Measurements from ENCODE around the gene KIR3DL2.
"Not testable (repeated sequence)": the region's sequence is repeated elsewhere in the genome, so short reads cannot be mapped to it uniquely, and the experiment has no call there.

The KIR3DL2 gene

DNA sequence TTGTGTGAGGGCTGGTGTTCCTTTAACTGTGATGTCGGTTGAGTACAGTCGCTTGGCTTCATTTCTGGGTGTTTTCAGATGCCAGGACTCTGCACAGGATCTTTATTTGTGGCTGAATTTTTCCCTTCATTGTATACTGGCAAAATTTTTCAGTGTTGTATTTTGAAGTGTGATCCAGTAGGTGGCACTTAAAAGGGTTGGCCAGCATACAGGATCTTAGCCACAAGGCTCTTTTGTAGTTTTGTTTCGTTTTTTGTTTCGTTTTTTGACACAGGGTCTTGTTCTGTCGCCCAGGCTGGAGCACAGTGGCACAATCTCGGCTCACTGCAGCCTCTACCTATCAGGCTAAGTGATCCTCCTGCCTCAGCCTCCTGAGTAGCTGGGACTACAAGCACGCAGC, 32.5 kb downstream of the KIR3DL2 start:
- H3K4me1 ChIP-seq (ENCODE audit: insufficient read depth, low read length): no peaks in the 10 kb centered on the region
- no peaks in the 10 kb centered on the region for H3K9me3 ChIP-seq (ENCODE audit: low read length)
- no peak overlapping the region for H2AFZ ChIP-seq (ENCODE audit: low read depth, low read length)
- no peak overlapping the region for H3K4me3 ChIP-seq (ENCODE audit: low read length)
- peaks cover 4% of the 10 kb centered on the region for H3K27me3 ChIP-seq (ENCODE audit: insufficient read depth, low read length)
- H3K36me3 ChIP-seq (ENCODE audit: insufficient read depth, low read length): no peaks in the 10 kb centered on the region

DNA sequence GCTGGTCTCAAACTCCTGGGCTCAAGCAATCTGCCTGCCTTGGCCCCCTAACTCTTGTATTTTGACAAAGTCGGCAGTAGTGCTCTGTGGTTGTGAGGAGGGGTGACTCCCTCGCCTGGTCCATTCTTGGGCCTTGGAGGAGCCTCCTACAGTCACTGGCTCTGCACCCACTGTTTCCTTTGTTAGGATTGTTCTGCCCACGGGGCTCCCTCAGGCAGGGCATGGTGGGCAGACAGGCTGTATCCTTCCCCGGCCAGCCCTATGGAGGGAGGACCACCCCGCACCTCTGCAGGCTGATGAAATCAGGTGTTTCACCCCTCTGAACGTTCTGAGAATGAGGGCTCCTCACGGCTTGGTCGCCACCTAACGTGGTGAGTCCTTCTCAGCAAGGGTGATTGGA, 33.0 kb downstream of the KIR3DL2 start:
- Histone ChIP-seq H3K36me3 (ENCODE audit: insufficient read depth, low read length) (no peaks in the 10 kb centered on the region), H3K9me3 (ENCODE audit: low read length) (no peaks in the 10 kb centered on the region), H2AFZ (ENCODE audit: low read depth, low read length) (no peak overlapping the region), H3K4me1 (ENCODE audit: insufficient read depth, low read length) (no peaks in the 10 kb centered on the region), H3K4me3 (ENCODE audit: low read length) (no peak overlapping the region), H3K27me3 (ENCODE audit: insufficient read depth, low read length) (peaks cover 4% of the 10 kb centered on the region)

DNA sequence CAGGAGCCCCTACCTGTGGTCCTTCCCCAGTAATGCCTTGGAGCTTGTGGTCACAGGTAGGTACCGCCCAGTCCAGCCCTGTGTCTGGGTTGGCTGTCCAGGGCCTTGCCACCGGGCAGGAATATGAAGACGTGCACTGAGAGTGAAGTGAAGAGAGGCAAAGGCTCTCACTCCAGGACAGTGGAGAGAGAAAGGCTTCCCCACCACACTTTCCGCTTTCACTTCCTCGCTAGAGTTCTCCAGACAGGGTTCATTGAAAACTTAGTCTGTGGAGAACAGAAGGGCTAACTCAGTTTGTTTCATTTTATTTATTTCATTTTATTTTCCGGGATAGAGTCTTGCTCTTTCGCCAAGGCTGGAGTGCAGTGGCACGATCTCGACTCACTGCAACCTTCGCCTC, 38.0 kb downstream of the KIR3DL2 start:
- Histone ChIP-seq H3K4me1 (ENCODE audit: insufficient read depth, low read length) (no peaks in the 10 kb centered on the region), H2AFZ (ENCODE audit: low read depth, low read length) (no peak overlapping the region), H3K9me3 (ENCODE audit: low read length) (no peaks in the 10 kb centered on the region), H3K36me3 (ENCODE audit: insufficient read depth, low read length) (no peaks in the 10 kb centered on the region), H3K4me3 (ENCODE audit: low read length) (no peak overlapping the region), H3K27me3 (ENCODE audit: insufficient read depth, low read length) (no peaks in the 10 kb centered on the region)

DNA sequence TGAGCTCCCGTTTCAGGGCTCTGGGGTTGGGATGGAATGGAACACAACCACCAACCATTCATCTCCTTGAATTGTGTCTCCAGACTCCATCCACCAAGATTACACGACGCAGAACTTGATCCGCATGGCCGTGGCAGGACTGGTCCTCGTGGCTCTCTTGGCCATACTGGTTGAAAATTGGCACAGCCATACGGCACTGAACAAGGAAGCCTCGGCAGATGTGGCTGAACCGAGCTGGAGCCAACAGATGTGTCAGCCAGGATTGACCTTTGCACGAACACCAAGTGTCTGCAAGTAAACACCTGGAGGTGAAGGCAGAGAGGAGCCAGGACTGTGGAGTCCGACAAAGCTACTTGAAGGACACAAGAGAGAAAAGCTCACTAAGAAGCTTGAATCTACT, 39.3 kb downstream of the KIR3DL2 start:
- H3K36me3 ChIP-seq (ENCODE audit: insufficient read depth, low read length): no peaks in the 10 kb centered on the region
- H3K4me3 ChIP-seq (ENCODE audit: low read length): no peak overlapping the region
- no peaks in the 10 kb centered on the region for H3K9me3 ChIP-seq (ENCODE audit: low read length)
- H2AFZ ChIP-seq (ENCODE audit: low read depth, low read length): no peak overlapping the region
- H3K4me1 ChIP-seq (ENCODE audit: insufficient read depth, low read length): no peaks in the 10 kb centered on the region
- no peaks in the 10 kb centered on the region for H3K27me3 ChIP-seq (ENCODE audit: insufficient read depth, low read length)

DNA sequence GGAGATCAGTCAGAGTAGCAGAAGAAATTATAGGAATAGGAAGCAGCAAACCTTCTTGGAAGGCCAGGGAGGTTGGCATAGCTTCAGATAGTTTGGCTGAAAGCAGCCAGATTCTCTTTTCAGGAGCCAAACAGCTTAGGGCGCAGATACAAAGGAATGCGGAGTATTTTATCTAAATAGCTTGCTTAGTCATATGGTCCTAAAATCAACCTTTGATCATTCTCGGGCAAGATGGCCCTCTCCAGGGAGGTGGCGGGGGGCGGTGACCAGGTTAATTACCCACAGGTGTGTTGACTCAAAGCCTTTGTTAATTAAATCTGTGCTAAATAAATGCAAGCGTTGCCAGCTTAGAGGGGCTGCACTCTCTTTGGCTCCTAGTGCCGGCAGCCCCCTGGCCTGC, 43.2 kb downstream of the KIR3DL2 start:
- Histone ChIP-seq H2AFZ (ENCODE audit: low read depth, low read length) (no peak overlapping the region), H3K4me1 (ENCODE audit: insufficient read depth, low read length) (no peaks in the 10 kb centered on the region), H3K9me3 (ENCODE audit: low read length) (no peaks in the 10 kb centered on the region), H3K27me3 (ENCODE audit: insufficient read depth, low read length) (peaks cover 2% of the 10 kb centered on the region), H3K36me3 (ENCODE audit: insufficient read depth, low read length) (no peaks in the 10 kb centered on the region), H3K4me3 (ENCODE audit: low read length) (no peak overlapping the region)

DNA sequence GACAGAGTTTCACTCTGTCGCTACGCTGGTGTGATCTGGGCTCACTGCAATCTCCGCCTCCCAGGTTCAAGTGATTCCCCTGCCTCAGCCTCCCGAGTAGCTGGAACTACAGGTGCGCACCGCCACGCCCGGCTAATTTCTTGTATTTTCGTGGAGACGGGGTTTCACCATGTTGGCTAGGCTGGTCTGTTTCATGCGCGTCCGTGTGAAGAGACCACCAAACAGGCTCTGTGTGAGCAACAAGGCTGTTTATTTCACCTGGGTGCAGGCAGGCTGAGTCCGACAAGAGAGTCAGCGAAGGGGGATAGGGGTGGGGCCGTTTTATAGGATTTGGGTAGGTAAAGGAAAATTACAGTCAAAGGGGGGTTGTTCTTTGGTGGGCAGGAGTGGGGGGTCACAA, 43.9 kb downstream of the KIR3DL2 start:
- not testable (repeated sequence) for H3K4me1 ChIP-seq (ENCODE audit: insufficient read depth, low read length); H3K36me3 ChIP-seq (ENCODE audit: insufficient read depth, low read length); H2AFZ ChIP-seq (ENCODE audit: low read depth, low read length); H3K27me3 ChIP-seq (ENCODE audit: insufficient read depth, low read length); H3K9me3 ChIP-seq (ENCODE audit: low read length); H3K4me3 ChIP-seq (ENCODE audit: low read length)

DNA sequence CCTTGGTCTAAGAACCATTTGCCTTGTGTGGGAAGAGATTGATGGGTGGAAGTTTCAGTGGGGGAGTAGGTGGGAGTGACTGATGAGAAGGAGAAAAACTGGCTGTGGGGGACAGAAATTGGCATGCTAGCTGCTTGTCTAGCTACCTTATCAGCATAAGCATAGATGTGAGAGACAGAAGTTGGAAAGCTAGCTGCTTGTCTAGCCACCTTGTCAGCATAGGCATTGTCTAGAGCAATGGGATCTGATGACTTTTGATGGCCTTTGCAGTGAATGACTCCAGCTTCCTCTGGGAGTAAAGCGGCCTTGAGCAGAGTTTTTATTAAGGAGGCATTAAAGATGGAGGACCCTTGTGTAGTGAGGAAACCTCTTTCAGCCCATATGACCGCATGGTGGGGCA, 45.8 kb downstream of the KIR3DL2 start:
- H3K4me1 ChIP-seq (ENCODE audit: insufficient read depth, low read length): no peaks in the 10 kb centered on the region
- no peaks in the 10 kb centered on the region for H3K9me3 ChIP-seq (ENCODE audit: low read length)
- H3K4me3 ChIP-seq (ENCODE audit: low read length): no peak overlapping the region
- no peaks in the 10 kb centered on the region for H3K36me3 ChIP-seq (ENCODE audit: insufficient read depth, low read length)
- H2AFZ ChIP-seq (ENCODE audit: low read depth, low read length): no peak overlapping the region
- peaks cover 5% of the 10 kb centered on the region for H3K27me3 ChIP-seq (ENCODE audit: insufficient read depth, low read length)

DNA sequence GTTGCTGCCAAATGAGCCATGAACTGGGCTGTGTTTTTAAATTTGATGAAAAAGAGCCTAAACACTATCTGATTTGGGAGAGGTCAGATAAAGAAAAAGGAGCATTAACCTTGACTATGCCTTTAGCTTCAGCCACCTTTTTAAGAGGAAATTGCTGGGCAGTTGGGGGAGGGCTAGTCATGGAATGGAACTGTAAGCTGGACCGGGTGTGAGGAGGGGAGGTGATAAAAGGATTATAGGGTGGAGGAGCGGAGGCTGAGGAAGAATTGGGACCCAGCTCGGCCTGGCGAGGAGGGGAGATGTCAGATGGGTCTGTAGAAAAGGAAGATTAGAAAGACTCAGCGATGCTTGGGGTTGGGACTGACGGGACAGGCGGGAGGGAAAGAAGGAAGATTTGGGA, 48.4 kb downstream of the KIR3DL2 start:
- H3K4me1 ChIP-seq (ENCODE audit: insufficient read depth, low read length); H3K4me3 ChIP-seq (ENCODE audit: low read length); H3K9me3 ChIP-seq (ENCODE audit: low read length); H3K36me3 ChIP-seq (ENCODE audit: insufficient read depth, low read length); H3K27me3 ChIP-seq (ENCODE audit: insufficient read depth, low read length); H2AFZ ChIP-seq (ENCODE audit: low read depth, low read length): not testable (repeated sequence)

DNA sequence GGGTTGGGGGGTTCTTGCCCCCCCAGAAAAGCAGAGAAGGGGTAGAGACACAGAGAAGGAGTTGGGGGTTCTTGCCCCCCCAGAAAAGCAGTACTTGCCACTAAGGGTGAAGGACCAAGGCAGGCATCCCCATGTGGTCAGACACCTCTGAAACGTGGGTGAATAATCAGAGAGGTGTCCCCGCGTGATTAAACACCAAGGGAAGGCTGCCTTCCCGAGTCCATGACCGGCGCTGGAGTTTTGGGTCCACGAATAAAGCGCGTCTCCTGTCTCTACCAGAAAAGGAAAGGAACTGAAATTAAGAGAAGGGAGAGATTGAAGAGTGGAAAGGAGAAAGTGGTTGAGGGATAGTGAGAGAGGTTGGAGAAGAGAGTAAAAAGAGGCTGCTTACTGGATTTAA, 49.4 kb downstream of the KIR3DL2 start:
- H3K4me3 ChIP-seq (ENCODE audit: low read length); H3K9me3 ChIP-seq (ENCODE audit: low read length); H3K4me1 ChIP-seq (ENCODE audit: insufficient read depth, low read length); H2AFZ ChIP-seq (ENCODE audit: low read depth, low read length); H3K27me3 ChIP-seq (ENCODE audit: insufficient read depth, low read length); H3K36me3 ChIP-seq (ENCODE audit: insufficient read depth, low read length): not testable (repeated sequence)

DNA sequence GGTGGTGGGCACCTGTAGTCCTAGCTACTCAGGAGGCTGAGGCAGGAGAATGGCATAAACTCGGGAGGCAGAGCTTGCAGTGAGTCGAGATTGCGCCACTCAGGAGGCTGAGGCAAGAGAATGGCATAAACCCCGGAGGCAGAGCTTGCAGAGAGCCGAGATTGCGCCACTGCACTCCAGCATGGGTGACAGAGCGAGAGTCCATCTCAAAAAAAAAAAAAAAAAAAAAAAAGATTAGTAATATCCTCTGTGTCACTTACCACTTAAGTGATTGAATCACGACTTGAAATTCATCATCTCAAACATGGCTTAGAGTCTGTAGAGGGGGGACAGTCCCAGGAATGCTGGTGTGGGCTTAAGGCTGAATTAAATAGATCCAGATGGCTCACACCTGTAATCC, 50.9 kb downstream of the KIR3DL2 start:
- H3K9me3 ChIP-seq (ENCODE audit: low read length); H2AFZ ChIP-seq (ENCODE audit: low read depth, low read length); H3K4me3 ChIP-seq (ENCODE audit: low read length); H3K4me1 ChIP-seq (ENCODE audit: insufficient read depth, low read length); H3K36me3 ChIP-seq (ENCODE audit: insufficient read depth, low read length); H3K27me3 ChIP-seq (ENCODE audit: insufficient read depth, low read length): not testable (repeated sequence)

DNA sequence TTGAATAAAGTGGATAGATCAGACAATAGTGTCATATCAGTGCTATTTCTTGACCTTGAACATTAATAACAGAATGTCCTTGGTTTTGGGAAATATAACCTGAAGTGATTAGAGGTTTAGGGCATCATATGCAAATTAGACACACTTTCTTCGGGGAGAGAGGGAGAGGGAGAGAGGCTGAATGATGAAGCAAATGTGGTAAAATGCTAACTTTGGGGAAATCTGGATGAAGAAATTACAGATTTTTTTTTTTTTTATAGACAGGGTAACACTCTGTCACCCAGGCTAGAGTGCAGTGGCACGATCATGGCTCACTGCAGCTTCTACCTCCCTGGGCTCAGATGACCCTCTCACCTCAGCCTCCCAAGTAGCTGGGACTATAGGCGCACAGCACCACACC, 51.8 kb downstream of the KIR3DL2 start:
- no peak overlapping the region for H3K4me3 ChIP-seq (ENCODE audit: low read length)
- H3K27me3 ChIP-seq (ENCODE audit: insufficient read depth, low read length): peaks cover 5% of the 10 kb centered on the region
- H3K9me3 ChIP-seq (ENCODE audit: low read length): no peaks in the 10 kb centered on the region
- H2AFZ ChIP-seq (ENCODE audit: low read depth, low read length): no peak overlapping the region
- H3K4me1 ChIP-seq (ENCODE audit: insufficient read depth, low read length): no peaks in the 10 kb centered on the region
- H3K36me3 ChIP-seq (ENCODE audit: insufficient read depth, low read length): no peaks in the 10 kb centered on the region

DNA sequence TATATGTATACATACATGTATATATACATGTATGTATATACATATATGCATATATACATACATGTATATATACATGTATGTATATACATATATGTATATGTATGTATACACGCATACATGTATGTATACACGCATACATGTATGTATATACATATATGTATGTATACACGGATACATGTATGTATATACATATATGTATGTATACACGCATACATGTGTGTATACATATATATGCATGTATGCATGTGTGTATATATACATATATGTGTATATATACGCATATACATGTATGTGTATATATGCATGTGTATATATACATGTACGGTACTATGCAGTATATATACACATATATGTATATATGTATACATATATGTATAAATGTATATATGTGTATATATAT, 53.1 kb downstream of the KIR3DL2 start:
- H3K27me3 ChIP-seq (ENCODE audit: insufficient read depth, low read length): peaks cover 3% of the 10 kb centered on the region
- H3K4me3 ChIP-seq (ENCODE audit: low read length): no peak overlapping the region
- H3K36me3 ChIP-seq (ENCODE audit: insufficient read depth, low read length): no peaks in the 10 kb centered on the region
- H3K9me3 ChIP-seq (ENCODE audit: low read length): no peaks in the 10 kb centered on the region
- H3K4me1 ChIP-seq (ENCODE audit: insufficient read depth, low read length): no peaks in the 10 kb centered on the region
- H2AFZ ChIP-seq (ENCODE audit: low read depth, low read length): no peak overlapping the region

DNA sequence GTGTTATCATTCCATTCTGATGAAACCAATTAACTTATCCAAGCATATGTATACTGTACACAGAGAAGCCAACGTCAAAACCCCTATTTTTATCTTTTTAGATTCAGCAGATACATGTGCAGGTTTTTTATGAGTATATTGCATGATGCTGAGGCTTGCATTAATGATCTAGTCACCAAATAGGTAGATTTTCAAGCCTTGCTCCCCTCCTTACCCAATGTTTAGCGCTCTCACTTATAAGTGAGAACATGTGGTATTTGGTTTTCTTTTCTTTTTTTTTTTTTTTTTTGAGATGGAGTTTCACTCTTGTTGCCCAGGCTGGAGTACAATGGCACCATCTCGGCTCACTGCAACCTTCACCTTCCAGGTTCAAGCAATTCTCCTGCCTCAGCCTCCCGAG, 54.0 kb downstream of the KIR3DL2 start:
- not testable (repeated sequence) for H3K4me1 ChIP-seq (ENCODE audit: insufficient read depth, low read length); H3K4me3 ChIP-seq (ENCODE audit: low read length); H2AFZ ChIP-seq (ENCODE audit: low read depth, low read length); H3K36me3 ChIP-seq (ENCODE audit: insufficient read depth, low read length); H3K9me3 ChIP-seq (ENCODE audit: low read length); H3K27me3 ChIP-seq (ENCODE audit: insufficient read depth, low read length)

DNA sequence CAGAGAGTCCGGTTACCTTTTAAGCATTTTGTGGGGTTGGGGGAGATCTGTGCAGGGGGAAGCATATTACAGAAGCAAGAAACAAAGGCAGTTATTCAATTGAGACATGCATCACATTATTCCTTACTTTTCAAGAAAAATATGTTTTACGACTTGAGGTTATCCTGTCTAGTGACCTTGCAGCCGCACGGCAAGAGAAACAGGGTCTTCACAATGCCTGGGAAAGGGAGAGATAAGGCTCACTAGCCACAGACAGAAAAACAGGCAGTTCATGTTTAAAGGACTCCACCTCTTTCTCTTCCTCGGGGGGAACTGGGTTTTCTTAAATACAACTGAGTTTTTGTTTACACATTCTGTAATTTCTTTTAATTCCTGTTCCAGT, 55.2 kb downstream of the KIR3DL2 start:
- Histone ChIP-seq H3K27me3 (ENCODE audit: insufficient read depth, low read length) (peaks cover 3% of the 10 kb centered on the region), H3K4me3 (ENCODE audit: low read length) (no peak overlapping the region), H3K36me3 (ENCODE audit: insufficient read depth, low read length) (no peaks in the 10 kb centered on the region), H3K9me3 (ENCODE audit: low read length) (peaks cover 4% of the 10 kb centered on the region), H3K4me1 (ENCODE audit: insufficient read depth, low read length) (no peaks in the 10 kb centered on the region), H2AFZ (ENCODE audit: low read depth, low read length) (no peak overlapping the region)

All from neuron (in vitro differentiated cells).